ENCODE data around the gene CTBP1.

CTBP1 gene

DNA sequence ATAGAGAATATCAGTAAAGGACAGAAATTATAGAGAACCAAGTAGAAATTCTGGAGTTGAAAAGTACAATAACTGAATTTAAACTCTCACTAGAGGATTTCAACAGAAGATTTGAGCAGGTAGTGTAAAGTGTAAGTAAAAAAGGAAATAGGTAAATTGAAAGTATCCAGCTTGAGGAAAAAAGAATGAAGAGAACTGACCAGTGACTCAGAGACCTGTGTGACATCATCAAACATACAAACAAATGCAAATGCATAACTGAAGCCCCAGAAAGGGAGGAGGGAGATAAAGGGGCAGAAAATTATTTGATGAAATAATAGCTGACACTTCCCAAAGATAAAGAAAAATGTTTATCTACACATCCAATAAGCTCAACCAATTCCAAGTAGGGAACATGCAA lies 68.3 kb downstream of the CTBP1 start:
- no peak for DNase-seq (ENCODE audit: low read depth, low spot score)
- H3K27ac ChIP-seq: no peak overlapping the region

DNA sequence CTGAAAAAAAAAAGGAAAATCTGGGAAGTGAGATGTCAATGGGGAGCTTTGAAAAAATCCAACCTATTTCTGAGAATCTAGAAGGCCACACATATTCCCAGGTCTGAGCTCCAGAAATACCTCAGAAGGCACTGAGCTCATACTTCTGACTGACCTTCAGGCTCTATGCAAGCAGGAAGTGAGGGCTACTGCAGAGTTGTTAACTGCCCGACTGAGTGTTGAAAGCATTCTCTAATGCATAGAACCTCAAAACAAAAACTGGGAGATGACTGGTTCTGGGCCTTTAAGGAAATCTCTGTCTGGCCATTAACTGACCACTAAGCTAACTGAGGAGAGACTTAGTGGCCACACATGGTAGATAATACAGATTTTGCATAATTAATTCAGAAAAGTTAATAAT lies 69.0 kb downstream of the CTBP1 start:
- no peak for DNase-seq (ENCODE audit: low read depth, low spot score)
- H3K27ac ChIP-seq: no peak overlapping the region

DNA sequence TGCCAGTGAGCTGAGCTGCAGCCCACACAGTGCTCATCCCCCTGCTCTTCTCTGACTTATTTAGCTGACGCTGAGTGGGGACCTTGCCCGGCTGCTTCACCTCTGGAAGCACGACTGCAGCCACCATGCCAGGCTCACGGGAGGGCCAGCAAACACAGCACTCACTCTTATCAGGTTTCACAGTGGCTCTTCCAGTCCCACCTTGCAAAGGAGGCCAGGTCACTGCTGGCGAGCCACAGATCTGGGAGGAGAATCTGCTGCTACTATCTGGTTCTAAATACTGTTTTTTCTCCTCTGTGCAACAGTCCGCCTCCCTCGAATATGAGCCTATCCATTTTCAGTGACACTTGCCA lies 69.9 kb downstream of the CTBP1 start:
- no peak overlapping the region for H3K27ac ChIP-seq
- no peak for DNase-seq (ENCODE audit: low read depth, low spot score)

DNA sequence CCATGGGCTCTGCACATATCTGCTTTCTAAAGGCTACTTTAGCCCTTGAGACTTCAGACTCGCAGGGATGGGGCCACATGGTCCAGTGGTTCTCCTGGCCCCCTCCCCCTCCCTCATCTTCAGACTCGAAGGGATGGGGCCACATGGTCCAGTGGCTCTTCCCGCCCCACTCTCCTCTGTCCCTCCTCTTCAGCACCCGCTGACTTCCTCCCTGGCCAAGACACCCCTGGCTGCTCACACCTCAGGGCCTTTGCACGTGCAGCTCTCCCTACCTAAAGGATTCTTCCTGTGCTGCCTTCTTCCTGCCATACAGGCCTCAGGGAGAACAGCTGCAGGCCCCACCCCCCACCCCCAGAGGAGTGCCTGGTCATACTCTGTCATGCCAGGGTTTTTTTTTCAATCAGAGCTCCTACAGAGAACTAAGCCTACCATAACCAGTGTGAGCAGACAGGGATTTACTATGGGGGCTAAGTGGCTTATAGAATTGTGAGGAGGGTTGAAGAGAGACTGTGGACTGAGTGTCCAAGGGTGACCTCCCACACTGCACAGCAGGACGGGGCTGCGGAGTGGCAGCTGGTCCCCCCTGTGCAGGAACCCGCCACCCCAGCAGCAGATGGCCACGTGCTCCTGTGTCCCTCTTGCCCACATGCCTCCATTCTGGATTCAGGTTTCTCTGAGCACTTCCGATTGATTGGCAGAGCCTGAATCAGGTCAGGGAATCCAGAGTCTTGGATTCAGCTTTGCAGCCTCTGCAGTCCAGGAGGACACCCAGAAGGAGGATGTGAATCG lies 70.4 kb downstream of the CTBP1 start:
- H3K27ac ChIP-seq: no peak overlapping the region
- DNase-seq (ENCODE audit: low read depth, low spot score): no peak

DNA sequence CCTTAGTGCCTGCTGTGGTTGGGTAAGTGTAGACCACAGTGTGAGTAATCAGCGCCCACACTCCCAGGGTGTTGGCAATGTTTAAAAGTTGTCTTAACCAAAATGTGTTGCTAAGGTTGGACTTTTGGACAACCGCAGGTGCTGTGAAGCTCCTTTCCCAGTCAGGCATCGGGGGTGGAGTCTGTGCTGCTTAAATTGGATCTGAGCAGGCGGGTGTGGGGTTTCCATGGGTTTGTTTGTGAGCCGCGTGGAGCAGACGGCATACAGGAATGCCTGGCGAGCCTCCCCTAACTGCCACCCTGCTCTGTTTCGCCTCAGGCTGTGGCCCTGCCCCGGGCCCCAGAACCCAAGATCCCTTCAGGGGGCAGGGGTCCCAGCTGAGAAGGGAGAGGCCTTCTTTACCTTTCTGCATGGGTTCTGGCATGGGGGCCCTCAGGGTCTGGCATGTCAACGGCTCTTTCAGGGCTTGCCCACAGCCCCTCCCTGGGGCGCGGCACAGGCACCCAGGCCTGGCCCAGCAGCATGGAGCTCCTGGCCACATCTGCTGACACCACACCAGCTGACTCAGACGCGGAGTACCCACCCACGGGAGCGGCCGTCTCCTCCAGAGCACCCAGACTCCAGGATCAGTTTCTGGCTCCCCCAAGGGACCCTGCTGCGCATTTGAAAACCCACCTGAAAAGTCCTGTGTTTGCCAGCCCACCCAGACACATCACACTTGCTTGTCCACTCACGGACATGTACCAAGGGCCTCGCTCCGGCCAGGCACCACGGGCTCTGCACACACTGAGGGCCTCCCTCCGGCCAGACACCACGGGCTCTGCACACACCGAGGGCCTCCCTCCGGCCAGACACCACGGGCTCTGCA lies 71.4 kb downstream of the CTBP1 start:
- H3K27ac ChIP-seq: no peak overlapping the region
- DNase-seq (ENCODE audit: low read depth, low spot score): no peak

DNA sequence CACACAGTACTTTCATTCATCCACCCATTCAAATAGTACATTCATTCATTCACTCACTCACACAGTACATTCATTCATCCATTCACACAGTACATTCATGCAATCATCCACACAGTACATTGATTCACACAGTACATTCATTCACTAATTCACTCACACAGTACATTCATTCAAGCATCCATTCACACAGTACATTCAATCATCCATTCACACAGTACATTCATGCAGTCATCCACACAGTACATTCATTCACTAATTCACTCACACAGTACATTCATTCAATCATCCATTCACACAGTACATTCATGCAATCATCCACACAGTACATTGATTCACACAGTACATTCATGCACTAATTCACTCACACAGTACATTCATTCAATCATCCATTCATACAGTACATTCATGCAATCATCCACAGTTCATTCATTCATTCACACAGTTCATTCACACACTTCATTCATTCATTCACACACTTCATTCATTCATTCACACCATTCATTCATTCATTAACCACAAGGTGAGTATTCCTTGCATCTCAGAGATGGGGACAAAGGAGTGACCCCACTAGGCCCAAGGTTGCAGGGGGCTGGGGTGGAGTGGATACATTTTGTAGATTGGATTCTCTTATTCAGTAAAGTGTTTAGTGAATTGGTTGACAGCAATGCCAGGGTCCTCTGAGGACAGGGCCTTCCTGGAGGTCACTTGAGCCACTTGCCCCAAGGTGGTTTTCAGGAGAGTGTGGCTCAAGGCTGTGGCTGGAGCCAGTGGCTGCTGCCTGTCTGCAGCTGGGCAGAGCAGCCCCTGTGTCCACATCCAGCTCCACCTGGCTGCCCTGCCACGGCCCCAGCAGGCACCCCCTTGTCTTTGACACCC lies 72.3 kb downstream of the CTBP1 start:
- no peak for DNase-seq (ENCODE audit: low read depth, low spot score)
- H3K27ac ChIP-seq: no peak overlapping the region

DNA sequence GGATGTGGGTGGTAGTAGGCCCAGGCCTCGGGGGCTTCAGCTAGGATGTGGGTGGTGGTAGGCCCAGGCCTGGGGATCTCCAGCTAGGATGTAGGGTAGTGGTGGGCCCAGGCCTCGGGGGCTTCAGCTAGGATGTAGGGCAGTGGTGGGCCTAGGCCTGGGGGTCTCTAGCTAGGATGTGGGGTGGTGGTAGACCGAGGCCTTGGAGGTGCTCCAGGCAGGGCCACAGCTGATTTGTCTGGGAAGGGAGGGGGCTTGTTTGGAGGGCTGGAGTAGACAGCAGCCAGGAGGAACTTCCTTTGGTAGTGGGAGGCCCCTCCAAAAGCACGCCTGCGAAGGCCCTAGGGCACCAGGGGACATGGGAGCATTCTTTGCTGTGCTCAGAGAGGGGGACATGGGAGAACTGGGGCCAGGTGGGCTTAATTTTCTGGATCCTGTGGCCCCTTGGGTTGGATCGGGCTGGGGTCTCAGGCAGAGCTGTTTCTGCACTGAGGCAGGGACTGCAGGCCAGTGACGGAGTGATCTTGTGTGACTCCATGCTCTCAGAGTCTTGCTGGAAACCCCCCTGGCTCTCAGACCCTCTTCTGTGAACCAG lies 73.2 kb downstream of the CTBP1 start:
- DNase-seq (ENCODE audit: low read depth, low spot score): no peak
- no peak overlapping the region for H3K27ac ChIP-seq

DNA sequence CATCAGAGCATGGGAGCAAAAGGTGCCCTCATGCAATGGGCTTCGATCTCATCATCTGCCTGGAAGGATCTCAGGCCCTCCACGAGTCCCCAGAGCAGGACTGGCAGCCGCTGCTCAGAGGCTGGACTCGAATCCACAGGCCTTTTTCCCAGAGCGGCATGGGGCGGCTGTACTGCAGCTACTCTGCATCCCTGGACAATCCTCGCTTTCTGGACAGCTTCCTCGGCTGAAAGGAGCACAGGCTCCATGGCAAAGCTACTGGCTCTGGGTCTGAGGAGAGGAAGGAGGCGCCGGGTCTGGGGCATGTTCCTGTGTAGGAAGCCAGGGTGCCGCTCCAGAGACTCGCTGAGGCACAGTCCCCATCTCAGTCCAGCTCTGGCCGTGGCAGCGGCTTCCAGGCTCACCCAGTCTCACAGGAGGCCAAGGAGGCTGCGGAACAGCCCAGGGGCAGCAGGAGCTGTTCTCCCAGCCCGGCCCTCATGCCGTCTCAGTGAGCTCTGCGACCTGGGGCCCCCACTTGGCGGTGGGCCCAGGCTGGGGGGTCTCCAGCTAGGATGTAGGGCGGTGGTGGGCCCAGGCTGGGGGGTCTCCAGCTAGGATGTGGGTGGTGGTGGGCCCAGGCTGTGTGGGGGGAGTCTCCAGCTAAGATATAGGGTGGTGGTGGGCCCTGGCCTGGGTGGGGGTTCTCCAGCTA lies 73.8 kb downstream of the CTBP1 start:
- no peak overlapping the region for H3K27ac ChIP-seq
- no peak for DNase-seq (ENCODE audit: low read depth, low spot score)

DNA sequence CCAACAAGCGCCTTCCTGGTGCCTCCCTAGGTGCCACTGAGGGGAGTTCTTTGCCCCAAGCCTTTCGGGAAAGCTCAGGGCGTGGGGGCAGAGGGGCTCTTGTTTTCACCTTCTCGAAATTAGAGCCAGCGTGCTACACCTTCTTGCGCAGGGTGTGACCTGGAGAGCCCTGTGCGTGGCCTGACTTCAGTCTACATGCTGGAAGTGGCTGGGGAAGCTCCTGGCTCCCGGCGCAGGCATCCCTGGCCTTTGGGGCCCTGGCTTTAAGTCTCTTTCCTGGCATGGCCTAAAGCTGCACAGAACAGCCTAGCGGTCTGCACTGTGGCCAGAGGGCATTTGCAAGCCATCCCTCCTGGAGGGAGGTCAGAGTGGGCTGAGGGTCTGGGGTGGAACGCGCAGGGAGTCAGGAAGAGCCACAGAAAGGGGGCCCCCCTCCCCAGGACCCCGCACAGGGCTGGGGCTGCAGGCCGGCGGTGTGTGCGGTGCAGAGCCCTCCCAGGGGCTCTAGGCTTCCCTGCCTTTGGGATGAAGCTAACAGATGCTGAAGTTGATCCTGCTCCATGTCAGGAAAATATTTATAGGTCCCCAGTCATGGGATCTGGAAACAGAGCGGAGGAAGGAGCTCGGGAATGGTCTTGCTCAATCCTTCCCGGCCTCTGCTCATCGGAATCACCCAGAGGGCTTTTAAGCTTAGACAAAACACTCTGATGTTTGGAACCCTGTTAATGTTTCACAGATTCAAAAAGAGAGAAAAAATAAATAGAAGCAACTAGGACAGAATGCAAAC lies 75.8 kb downstream of the CTBP1 start:
- no peak for DNase-seq (ENCODE audit: low read depth, low spot score)
- H3K27ac ChIP-seq: no peak overlapping the region

DNA sequence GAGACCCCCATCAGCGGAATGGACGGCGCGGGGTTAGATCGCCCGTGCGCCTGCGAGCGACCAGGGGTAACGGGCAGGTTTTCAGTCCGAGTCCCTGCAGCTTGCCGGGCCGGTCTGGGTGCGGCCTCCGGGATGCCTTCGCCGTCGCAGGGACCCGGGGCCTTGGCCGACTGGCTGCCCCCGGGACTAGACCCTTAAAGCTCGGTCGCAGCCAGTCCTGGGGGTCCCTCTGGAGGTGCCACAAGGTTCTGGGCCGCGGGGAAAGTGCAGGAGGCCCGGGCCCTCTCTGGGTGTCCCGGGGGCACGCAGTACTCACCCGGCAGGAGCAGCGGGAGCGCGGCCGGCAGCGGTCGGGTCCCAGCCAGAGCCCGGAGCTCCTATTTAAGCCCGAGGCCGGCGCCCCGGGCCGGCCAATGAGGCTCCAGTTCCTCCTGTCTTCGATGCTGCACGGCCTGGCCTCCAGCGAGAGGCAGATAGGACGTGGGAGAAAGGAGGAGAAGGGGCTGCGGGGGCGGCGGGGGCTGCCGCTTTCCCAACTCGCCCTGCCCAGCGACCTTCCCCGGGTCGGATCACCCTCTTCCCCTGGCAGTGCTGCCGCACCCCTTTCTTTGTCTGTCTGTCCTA lies 76.6 kb downstream of the CTBP1 start, which contains the start of gene SPON2:
Gene SPON2, minus strand, starts transcription at position 356 of the 624 bp plus-strand sequence.
- H3K27ac ChIP-seq: no peak within 1 kb of the TSS
- no peak for DNase-seq (ENCODE audit: low read depth, low spot score)

DNA sequence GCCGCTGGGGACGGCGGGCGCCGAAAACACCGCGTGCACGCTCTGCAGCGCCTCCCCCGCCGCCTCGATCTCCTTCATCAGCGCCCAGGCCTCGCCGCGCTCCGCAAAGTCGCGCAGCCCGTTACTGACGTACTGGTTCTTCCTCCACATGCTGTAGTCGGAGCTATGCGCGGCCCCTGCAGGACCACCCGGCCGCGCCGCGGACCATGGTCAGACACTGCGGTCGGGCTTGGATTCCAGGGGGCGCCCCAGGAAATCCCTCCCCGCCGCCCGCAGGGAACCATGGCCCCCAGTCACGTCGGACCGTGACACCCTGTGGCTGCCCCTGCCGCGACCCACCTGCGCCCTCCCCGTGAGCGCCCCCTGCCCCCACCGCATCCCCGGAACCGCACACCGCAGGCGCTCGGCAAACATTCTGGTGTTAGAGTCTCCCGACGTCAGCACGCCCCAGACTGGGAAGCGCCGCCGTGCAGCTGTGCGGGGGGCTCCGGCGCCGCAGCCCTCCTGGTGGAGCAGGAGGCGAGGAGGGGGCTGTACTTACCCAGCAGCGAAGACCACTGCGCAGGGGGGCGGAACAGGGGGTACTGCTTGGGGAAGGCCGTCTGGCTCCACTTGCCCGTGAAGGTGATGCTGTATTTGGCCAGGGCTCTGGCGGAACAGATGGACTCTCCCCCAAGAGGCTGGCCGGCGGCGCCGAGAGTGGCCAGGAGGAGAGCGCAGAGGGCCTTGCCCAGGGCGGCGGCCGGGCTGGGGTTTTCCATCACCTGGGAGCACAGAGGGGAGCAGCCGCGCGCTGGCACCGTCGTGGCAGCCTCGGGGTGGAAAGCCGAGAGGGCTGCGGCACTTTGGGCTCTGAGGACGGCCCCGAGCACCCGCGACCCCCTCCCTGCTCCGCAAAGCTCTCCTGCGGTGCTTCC lies 77.4 kb downstream of the CTBP1 start:
- DNase-seq (ENCODE audit: low read depth, low spot score): no peak
- H3K27ac ChIP-seq: no peak overlapping the region

DNA sequence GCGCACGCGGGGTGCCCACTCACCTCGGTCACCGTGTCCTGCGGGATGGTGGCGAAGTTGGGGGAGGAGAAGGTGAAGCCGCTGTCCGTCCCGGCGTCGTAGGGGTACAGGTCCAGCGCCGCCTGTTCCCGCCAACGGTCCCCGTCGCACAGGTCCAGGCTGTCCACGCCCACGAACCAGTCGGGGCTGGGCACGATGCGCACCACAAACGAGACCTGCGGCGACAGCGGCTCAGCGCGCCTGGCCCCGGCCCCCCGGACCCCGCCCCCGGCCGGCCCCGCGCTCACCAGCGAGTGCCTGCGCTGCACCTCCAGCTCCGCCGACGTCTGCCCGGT lies 78.0 kb downstream of the CTBP1 start:
- DNase-seq (ENCODE audit: low read depth, low spot score): no peak
- no peak overlapping the region for H3K27ac ChIP-seq

DNA sequence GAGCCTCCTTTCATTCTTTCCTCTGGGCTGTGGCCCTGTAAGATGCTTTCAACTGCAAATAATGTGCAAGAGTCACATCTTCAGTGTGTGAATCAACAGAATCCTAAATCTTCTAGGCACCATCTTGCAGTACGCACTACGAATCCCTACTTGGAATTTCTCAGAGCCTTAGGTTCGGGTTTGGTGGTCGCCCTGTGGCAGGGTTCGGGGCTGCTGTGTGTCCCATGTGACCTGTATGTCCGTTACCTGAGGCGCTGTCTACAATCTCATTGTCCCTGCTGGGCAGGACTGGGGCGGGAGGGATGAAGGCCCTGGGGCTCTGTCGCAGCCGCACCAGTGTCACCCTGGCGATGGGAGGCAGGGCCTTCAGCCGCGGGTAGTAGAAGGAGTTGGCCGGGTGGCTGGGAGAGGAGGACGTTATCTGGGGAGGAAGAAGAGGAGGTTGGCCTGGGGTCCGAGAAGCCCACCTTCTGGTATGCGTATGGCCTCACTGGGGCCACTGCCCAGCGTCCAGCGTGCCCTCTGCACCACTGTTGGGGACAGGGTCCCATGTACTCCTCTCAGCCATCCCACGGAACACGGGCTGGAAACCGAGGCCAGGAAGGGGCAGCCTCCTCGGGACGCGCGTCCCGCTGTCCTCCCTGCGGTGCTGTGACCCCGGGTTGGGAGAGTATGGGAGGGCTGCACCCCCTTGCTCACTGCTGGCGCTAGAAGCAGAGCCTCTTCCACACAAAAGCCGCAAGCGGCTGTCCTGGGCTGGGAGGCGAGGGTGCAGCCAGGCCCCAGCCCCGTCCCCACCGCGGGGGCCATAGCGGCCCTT lies 78.6 kb downstream of the CTBP1 start:
- DNase-seq (ENCODE audit: low read depth, low spot score): no peak
- H3K27ac ChIP-seq: no peak overlapping the region

DNA sequence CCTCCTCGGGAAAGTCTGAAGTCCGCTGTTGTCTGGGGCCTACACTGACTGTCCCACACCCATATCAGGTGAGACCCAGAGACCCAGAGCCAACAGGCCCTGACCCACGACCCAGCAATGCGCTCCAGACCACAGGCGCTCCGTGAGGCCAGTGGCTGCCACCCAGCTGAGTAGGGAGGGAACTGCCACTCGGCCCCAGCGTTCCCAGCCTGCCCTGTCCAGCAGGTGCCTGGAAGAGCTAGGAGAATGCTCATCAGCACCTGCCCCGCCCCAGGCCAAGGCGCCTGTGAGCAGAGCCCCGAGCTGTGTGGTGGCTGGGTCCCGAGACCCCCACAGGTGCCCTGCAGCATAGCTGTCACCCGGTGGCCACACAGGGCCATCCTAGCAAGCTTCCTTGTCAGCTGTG lies 79.2 kb downstream of the CTBP1 start:
- no peak overlapping the region for H3K27ac ChIP-seq
- no peak for DNase-seq (ENCODE audit: low read depth, low spot score)

DNA sequence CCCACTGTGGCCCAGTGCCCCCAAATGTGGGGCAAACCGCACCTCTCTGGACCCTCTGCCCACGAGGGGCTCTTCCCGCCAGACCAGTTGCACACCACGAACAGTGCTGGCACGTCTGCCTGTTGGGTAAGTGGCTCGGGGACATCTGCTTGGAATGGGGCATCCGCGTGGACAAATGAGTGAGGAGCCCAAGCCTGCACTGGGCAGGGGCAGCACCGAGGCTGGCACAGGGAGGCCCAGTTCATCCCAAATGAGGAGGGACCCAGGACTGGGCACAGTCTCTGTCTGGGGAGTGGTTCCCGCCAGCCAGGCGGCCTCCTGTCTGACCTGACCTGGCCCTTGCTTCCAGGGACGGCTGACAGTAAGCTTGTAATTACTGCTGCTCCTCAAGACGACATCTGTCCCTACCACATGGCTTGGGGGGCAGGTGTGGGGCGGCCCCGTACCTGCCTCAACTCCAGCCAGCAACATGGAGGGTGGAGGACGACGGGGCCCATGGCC lies 79.7 kb downstream of the CTBP1 start:
- no peak for DNase-seq (ENCODE audit: low read depth, low spot score)
- H3K27ac ChIP-seq: no peak overlapping the region

All from epithelial cell of prostate (primary cell).